ENCODE results near the gene PAPPA2. TPM values are rescaled to one million over a fixed set of nuclear protein-coding genes. Genes with fewer than 3 reads are reported as not detected.

Gene PAPPA2
- polyA plus RNA-seq, 1 experiment, result 0.97 TPM

DNA sequence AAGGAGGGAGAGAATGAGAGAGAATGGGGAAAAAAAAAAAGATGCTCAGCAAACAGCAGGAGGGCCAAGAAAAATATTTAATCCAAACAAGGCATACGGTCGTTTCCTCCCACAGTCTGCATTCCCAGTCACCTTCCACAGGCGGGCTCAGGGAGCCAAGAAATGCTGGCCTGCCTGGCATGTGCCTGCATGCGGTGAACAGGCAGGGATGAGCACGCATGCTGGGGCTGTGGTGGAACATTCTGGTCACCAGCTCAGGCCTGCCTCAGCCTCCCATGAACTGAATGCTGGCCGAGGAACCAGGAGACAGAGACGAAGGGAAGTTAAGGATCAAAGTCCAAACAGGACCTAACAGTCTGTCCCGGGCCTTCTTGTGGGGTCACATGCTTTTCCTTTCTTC lies 366.3 kb downstream of the PAPPA2 start:
- H3K27me3 ChIP-seq (ENCODE audit: control insufficient read depth, insufficient read depth, low read length), result no peaks in the 10 kb centered on the region
- CTCF ChIA-PET, result interaction anchor here (1.2 kb wide), 1 partner anchor 270 kb away, joined by 3 read pairs; no protein-coding TSS in a partner anchor
- no peak overlapping the region for H3K4me3 ChIP-seq (ENCODE audit: low read depth, low read length)
- TF ChIP-seq, protein P1, sequence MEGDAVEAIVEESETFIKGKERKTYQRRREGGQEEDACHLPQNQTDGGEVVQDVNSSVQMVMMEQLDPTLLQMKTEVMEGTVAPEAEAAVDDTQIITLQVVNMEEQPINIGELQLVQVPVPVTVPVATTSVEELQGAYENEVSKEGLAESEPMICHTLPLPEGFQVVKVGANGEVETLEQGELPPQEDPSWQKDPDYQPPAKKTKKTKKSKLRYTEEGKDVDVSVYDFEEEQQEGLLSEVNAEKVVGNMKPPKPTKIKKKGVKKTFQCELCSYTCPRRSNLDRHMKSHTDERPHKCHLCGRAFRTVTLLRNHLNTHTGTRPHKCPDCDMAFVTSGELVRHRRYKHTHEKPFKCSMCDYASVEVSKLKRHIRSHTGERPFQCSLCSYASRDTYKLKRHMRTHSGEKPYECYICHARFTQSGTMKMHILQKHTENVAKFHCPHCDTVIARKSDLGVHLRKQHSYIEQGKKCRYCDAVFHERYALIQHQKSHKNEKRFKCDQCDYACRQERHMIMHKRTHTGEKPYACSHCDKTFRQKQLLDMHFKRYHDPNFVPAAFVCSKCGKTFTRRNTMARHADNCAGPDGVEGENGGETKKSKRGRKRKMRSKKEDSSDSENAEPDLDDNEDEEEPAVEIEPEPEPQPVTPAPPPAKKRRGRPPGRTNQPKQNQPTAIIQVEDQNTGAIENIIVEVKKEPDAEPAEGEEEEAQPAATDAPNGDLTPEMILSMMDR (IDR thresholded peaks at IDR 0.05; ENCODE audit: insufficient read depth, low read depth, low read length), result no peak
- no peaks in the 10 kb centered on the region for H3K36me3 ChIP-seq (ENCODE audit: control insufficient read depth, insufficient read depth, low read length)
- no peak for DNase-seq (ENCODE audit: low read depth)
- POLR2A ChIA-PET, result no interaction called here

DNA sequence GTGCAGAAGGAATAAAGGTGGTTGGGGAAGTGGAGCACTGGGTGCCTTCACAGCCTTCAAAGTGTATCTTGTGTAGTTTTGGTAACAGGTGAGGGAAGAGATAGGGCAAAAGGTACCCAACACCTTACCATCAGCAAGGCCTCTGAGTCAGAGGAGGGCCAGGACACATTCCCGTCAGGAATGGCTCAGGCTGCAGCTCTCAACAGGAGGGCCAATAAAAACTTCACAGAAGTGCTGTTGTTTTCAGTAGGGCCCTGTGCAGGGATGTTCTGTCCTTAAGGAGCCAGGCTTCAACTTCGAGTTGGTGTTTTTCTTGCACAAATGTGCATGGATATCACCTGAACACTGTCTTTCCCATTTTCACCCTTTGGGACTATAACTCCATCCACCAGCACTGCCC lies 368.2 kb downstream of the PAPPA2 start:
- no peaks in the 10 kb centered on the region for H3K27me3 ChIP-seq (ENCODE audit: control insufficient read depth, insufficient read depth, low read length)
- no peak overlapping the region for H3K4me3 ChIP-seq (ENCODE audit: low read depth, low read length)
- TF ChIP-seq, protein P1 (IDR thresholded peaks at IDR 0.05; ENCODE audit: insufficient read depth, low read depth, low read length), result no peak
- ChIA-PET POLR2A (no interaction called here), CTCF (no interaction called here)
- DNase-seq (ENCODE audit: low read depth), result no peak
- H3K36me3 ChIP-seq (ENCODE audit: control insufficient read depth, insufficient read depth, low read length), result no peaks in the 10 kb centered on the region

- no peaks in the 10 kb centered on the region for H3K27me3 ChIP-seq (ENCODE audit: control insufficient read depth, insufficient read depth, low read length)
- ChIA-PET CTCF (interaction anchor here (0.6 to 0.7 kb wide), 2 partner anchors 11 to 1090 kb away, joined by 3 to 4 read pairs; no protein-coding TSS in a partner anchor), POLR2A (no interaction called here)
- H3K4me3 ChIP-seq (ENCODE audit: low read depth, low read length), result no peak overlapping the region
- no peak for DNase-seq (ENCODE audit: low read depth)
- TF ChIP-seq, protein P1 (IDR thresholded peaks at IDR 0.05; ENCODE audit: insufficient read depth, low read depth, low read length), result no peak
- no peaks in the 10 kb centered on the region for H3K36me3 ChIP-seq (ENCODE audit: control insufficient read depth, insufficient read depth, low read length)
Measured at GRCh38 chr1:176837708-176838107, 374.7 kb downstream of the PAPPA2 start.

GRCh38 chr1:176838276-176838995 lies 375.5 kb downstream of the PAPPA2 start:
- no peak for DNase-seq (ENCODE audit: low read depth)
- H3K4me3 ChIP-seq (ENCODE audit: low read depth, low read length), result no peak overlapping the region
- TF ChIP-seq, protein P1 (IDR thresholded peaks at IDR 0.05; ENCODE audit: insufficient read depth, low read depth, low read length), result no peak
- POLR2A ChIA-PET, result no interaction called here
- H3K27me3 ChIP-seq (ENCODE audit: control insufficient read depth, insufficient read depth, low read length), result no peaks in the 10 kb centered on the region
- CTCF ChIA-PET, result interaction anchor here (0.7 kb wide), 1 partner anchor 1091 kb away, joined by 4 read pairs; no protein-coding TSS in a partner anchor
- H3K36me3 ChIP-seq (ENCODE audit: control insufficient read depth, insufficient read depth, low read length), result no peaks in the 10 kb centered on the region

GRCh38 chr1:176839216-176839615 lies 376.2 kb downstream of the PAPPA2 start:
- POLR2A ChIA-PET, result no interaction called here

More at GRCh38 chr1:176839216-176839615, 376.2 kb downstream of the PAPPA2 start:
- DNase-seq (ENCODE audit: low read depth), result no peak
- CTCF ChIA-PET, result no interaction called here
- Histone ChIP-seq H3K27me3 (ENCODE audit: control insufficient read depth, insufficient read depth, low read length) (no peaks in the 10 kb centered on the region), H3K36me3 (ENCODE audit: control insufficient read depth, insufficient read depth, low read length) (no peaks in the 10 kb centered on the region), H3K4me3 (ENCODE audit: low read depth, low read length) (no peak overlapping the region)
- TF ChIP-seq, protein P1 (IDR thresholded peaks at IDR 0.05; ENCODE audit: insufficient read depth, low read depth, low read length), result no peak

Measured in BJ (cell line).